ENCODE results near the gene CTNNBL1. TPM values are rescaled to one million over a fixed set of nuclear protein-coding genes. Genes with fewer than 3 reads are reported as not detected.

Gene CTNNBL1
- total RNA-seq, 2 donors from 2014 or later = 59.0 to 91.3 TPM

GRCh38 chr20:37914672-37915433 is 221.0 kb downstream of the CTNNBL1 start:
- no peaks in the 10 kb centered on the region for H3K36me3 Mint-ChIP-seq (ENCODE audit: low read depth)
- ATAC-seq (replicated peaks) = peak; percentile 11
- peaks cover 19% of the 10 kb centered on the region for H3K4me1 Mint-ChIP-seq
- H3K27ac Mint-ChIP-seq = no peak overlapping the region
- H3K9me3 Mint-ChIP-seq = no peaks in the 10 kb centered on the region
- peaks cover 53% of the 10 kb centered on the region for H3K27me3 Mint-ChIP-seq
- H3K4me3 Mint-ChIP-seq = peak overlapping the region; percentile 40

GRCh38 chr20:37915434-37915787 is 221.6 kb downstream of the CTNNBL1 start:
- peaks cover 50% of the 10 kb centered on the region for H3K27me3 Mint-ChIP-seq
- no peak overlapping the region for H3K27ac Mint-ChIP-seq
- H3K4me3 Mint-ChIP-seq = no peak overlapping the region
- no peak for ATAC-seq (replicated peaks)
- H3K4me1 Mint-ChIP-seq = peaks cover 19% of the 10 kb centered on the region
- no peaks in the 10 kb centered on the region for H3K9me3 Mint-ChIP-seq
- no peaks in the 10 kb centered on the region for H3K36me3 Mint-ChIP-seq (ENCODE audit: low read depth)

DNA sequence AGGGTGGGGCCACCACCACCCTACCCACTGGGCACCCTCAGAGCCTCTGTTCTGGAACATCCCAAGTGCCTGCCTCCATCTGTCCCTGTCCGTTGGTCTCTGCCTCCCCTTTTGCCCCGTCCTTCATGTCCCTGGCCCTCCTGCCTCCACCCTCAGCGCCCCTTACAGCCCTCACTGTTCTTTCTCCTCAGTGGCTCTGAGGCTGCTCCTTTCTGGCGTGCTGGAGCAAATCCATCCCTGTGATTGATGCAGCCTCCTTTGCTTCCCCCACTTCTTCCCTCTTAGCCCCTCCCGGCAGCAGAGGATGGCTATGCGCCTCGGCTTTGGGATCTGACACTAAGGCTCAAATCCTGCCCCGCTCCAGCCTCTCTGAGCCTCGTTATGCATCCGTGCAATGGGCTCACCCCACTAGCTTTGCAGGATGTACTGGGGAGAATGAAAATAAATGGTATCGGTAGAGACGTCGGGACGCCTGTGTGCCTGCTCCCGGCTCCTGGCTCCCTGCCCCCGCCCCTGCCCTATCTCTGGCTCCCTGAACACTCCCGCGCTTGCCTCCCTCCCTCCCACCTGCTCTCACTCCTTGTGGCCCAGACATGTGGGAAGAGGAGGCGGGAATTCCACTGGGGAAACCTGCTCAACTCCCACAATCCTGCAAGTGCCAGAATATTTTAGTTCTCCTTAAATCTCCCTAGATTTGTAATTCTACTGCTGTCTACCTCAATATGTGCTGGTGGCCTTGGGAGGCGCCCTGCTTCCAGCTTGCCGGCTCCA is 222.2 kb downstream of the CTNNBL1 start:
- Mint-ChIP-seq H3K9me3 (no peaks in the 10 kb centered on the region), H3K4me3 (no peak overlapping the region), H3K4me1 (peaks cover 19% of the 10 kb centered on the region), H3K27me3 (peaks cover 55% of the 10 kb centered on the region), H3K36me3 (ENCODE audit: low read depth) (no peaks in the 10 kb centered on the region), H3K27ac (no peak overlapping the region)
- no peak for ATAC-seq (replicated peaks)

- no peaks in the 10 kb centered on the region for H3K9me3 Mint-ChIP-seq
Measured at GRCh38 chr20:37917461-37917860, 223.6 kb downstream of the CTNNBL1 start.

GRCh38 chr20:37918035-37918434 is 224.2 kb downstream of the CTNNBL1 start:
- H3K27ac Mint-ChIP-seq = no peak overlapping the region
- H3K4me1 Mint-ChIP-seq = peaks cover 17% of the 10 kb centered on the region
- ATAC-seq (replicated peaks) = no peak
- no peaks in the 10 kb centered on the region for H3K9me3 Mint-ChIP-seq
- no peak overlapping the region for H3K4me3 Mint-ChIP-seq
- H3K36me3 Mint-ChIP-seq (ENCODE audit: low read depth) = no peaks in the 10 kb centered on the region
- H3K27me3 Mint-ChIP-seq = peaks cover 40% of the 10 kb centered on the region

More at GRCh38 chr20:37917461-37917860, 223.6 kb downstream of the CTNNBL1 start:
- Mint-ChIP-seq H3K4me1 (peaks cover 22% of the 10 kb centered on the region), H3K36me3 (ENCODE audit: low read depth) (no peaks in the 10 kb centered on the region), H3K27me3 (peaks cover 45% of the 10 kb centered on the region), H3K27ac (no peak overlapping the region), H3K4me3 (no peak overlapping the region)
- no peak for ATAC-seq (replicated peaks)

- Mint-ChIP-seq H3K4me3 (no peak overlapping the region), H3K36me3 (ENCODE audit: low read depth) (no peaks in the 10 kb centered on the region), H3K4me1 (peaks cover 10% of the 10 kb centered on the region), H3K9me3 (no peaks in the 10 kb centered on the region), H3K27ac (no peak overlapping the region), H3K27me3 (peaks cover 28% of the 10 kb centered on the region)
- ATAC-seq (replicated peaks) = no peak
Measured at GRCh38 chr20:37919389-37920040, 225.7 kb downstream of the CTNNBL1 start.

DNA sequence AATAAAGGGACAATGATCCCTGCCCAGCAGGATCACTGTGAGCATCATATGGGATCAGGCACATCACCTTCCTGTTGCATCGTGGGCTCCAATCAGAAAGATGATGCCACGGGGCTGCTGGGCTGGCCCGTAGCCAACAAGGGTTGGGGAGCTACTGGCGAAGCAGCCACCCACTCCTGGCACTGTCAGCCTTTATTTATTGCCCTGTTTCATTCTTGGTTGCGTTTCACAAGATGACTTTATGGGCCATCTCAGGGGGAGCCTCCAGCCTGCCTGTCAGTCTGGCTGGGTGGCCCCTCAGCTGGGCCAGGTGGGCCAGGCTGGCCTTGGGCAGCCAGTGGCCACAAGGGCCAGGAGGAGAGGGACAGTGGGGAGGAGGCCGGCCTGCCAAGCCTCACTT is 226.4 kb downstream of the CTNNBL1 start:
- Mint-ChIP-seq H3K4me1 (peaks cover 10% of the 10 kb centered on the region), H3K27ac (no peak overlapping the region), H3K36me3 (ENCODE audit: low read depth) (no peaks in the 10 kb centered on the region), H3K27me3 (peaks cover 31% of the 10 kb centered on the region), H3K9me3 (no peaks in the 10 kb centered on the region), H3K4me3 (no peak overlapping the region)
- no peak for ATAC-seq (replicated peaks)

GRCh38 chr20:37920679-37921322 is 227.0 kb downstream of the CTNNBL1 start:
- Mint-ChIP-seq H3K9me3 (no peaks in the 10 kb centered on the region), H3K27ac (peak overlapping the region; percentile 46), H3K4me1 (peaks cover 10% of the 10 kb centered on the region), H3K36me3 (ENCODE audit: low read depth) (no peaks in the 10 kb centered on the region), H3K27me3 (peaks cover 29% of the 10 kb centered on the region), H3K4me3 (no peak overlapping the region)
- ATAC-seq (replicated peaks) = peak; percentile 7

- peaks cover 23% of the 10 kb centered on the region for H3K27me3 Mint-ChIP-seq
- no peaks in the 10 kb centered on the region for H3K36me3 Mint-ChIP-seq (ENCODE audit: low read depth)
- no peak overlapping the region for H3K27ac Mint-ChIP-seq
Measured at GRCh38 chr20:37921341-37921929, 227.6 kb downstream of the CTNNBL1 start.

More at GRCh38 chr20:37921341-37921929, 227.6 kb downstream of the CTNNBL1 start:
- Mint-ChIP-seq H3K4me1 (peaks cover 9% of the 10 kb centered on the region), H3K9me3 (no peaks in the 10 kb centered on the region), H3K4me3 (peak overlapping the region; percentile 3)
- peak; percentile 67 for ATAC-seq (replicated peaks)

Other genes starting within 250 kb of the CTNNBL1 start
- gene NNAT, start 172.8 kb upstream of the CTNNBL1 start, total RNA-seq = under 1 TPM in 1 of 2 donors, not detected in 1; 0.66 TPM
- gene BLCAP, start 166.2 kb upstream of the CTNNBL1 start, total RNA-seq = 10 to 100 TPM; 21.6 to 30.0 TPM
- not detected for gene VSTM2L, start 209.1 kb downstream of the CTNNBL1 start, total RNA-seq

Data from activated T-helper 17 cell treated with anti-CD3 and anti-CD28 coated beads, Interleukin-2, amount 50 U/mL, for 72 hours (primary cell).